ENCODE data around the gene CACHD1.
"Not testable (repeated sequence)": the region's sequence is repeated elsewhere in the genome, so short reads cannot be mapped to it uniquely, and the experiment has no call there.

CACHD1 gene

DNA sequence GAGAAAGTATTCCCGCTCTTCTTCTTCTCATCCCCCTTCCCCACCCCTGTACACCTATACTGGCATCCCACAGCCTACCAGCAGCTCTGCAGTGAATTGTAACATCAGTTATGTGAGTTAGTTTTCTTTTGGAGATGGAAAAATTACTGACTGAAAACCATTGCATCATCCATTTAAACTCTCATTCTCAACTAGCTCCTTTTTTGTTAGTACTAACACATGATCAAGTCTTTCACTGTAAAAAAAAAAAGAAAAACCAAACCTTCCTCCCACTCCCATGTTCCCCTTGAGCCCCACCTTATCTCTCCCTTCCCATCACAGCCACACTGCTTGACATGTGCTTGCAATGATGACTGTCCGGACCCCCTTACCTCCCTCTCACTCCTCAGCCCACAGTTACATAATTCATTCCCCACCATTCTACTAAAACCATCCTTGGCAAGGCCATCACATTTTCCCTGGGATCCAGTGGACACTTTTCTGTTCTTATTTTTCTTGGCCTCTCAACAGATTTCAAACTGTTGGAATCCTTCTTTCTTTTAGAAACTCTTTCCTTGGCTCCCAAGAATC, 251.7 kb downstream of the CACHD1 start:
- FAIRE-seq (no peak), DNase-seq (ENCODE audit: insufficient read length, low spot score) (no peak)
- no peak for TF ChIP-seq CTCF (IDR thresholded peaks at IDR 0.05; ENCODE audit: insufficient read depth, missing control alignments)

DNA sequence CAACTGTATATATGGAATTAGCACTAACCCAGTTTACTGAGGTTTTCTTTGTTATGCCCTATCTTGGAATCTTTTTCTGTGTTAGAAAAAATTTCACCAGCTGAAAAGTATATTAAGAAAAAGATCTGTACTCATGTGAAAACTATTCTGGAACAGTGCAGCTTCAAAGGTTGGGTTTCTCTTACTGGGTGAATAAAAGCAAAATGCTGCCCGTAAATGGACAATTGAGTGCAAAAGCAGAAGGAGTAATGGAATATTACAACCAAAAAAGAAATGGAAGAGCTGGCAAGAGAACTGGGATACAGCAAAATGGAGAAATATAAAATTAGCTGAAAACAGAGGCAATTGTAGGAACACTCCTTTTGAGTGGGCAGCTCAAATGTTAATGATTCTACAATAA, 257.9 kb downstream of the CACHD1 start:
- no peak for TF ChIP-seq CTCF (IDR thresholded peaks at IDR 0.05; ENCODE audit: insufficient read depth, missing control alignments)
- FAIRE-seq, result no peak
- DNase-seq (ENCODE audit: insufficient read length, low spot score), result no peak

DNA sequence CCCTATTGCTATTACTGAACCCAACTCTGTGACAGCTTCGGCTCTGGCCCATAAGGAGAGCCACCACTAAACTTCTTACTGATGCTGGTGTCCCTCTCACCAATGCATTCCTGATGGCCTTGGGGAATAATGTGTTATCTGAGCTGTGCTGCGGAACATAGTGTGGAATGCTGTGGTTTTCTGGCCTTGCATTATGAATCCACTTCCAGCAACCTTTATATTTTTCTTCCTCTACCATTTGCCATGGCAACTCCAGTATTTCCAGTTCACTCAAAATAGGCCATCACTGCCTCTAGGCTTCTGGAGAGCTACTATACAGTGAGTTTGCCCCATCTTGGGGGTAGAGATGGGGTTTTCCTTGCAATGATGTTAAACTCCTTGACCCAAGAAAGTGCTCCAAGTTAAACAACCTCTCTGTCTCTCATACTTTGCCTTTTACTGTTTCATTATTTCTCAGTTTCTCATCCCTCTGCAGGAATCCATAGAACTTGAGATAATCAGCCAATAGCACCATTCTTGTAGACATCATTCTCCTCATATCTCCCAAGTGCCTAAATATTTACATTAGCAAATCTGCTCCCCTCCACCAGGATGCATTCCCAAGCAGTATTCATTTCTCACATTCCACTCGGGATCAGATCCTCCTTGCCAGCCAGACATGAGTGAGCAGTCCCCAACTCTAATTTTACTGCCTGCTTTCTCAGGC, 263.8 kb downstream of the CACHD1 start:
- DNase-seq (ENCODE audit: insufficient read length, low spot score) (no peak), FAIRE-seq (no peak)
- TF ChIP-seq CTCF (IDR thresholded peaks at IDR 0.05; ENCODE audit: insufficient read depth, missing control alignments), result no peak

- FAIRE-seq (no peak), DNase-seq (ENCODE audit: insufficient read length, low spot score) (no peak)
- TF ChIP-seq CTCF (IDR thresholded peaks at IDR 0.05; ENCODE audit: insufficient read depth, missing control alignments), result no peak
Measured at GRCh38 chr1:64734287-64734652, 264.3 kb downstream of the CACHD1 start.

DNA sequence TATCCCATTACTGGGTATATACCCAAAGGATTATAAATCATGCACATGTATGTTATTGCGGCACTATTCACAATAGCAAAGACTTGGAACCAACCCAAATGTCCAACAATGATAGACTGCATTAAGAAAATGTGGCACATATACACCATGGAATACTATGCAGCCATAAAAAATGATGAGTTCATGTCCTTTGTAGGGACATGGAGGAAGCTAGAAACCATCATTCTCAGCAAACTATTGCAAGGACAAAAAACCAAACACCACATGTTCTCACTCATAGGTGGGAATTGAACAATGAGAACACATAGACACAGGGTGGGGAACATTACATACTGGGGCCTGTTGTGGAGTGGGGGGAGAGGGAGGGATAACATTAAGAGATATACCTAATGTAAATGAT, 270.8 kb downstream of the CACHD1 start:
- FAIRE-seq, result not testable (repeated sequence)

More for the DNA sequence above, 270.8 kb downstream of the CACHD1 start:
- not testable (repeated sequence) for DNase-seq (ENCODE audit: insufficient read length, low spot score)

Data from D721Med (cell line).